Measurements from ENCODE around the gene GGA1. TPM values are rescaled to one million over a fixed set of nuclear protein-coding genes. Genes with fewer than 3 reads are reported as not detected.

Gene GGA1
- total and polyA plus RNA-seq, 10 donors: 43.4 to 134 (median 83.4) TPM

DNA sequence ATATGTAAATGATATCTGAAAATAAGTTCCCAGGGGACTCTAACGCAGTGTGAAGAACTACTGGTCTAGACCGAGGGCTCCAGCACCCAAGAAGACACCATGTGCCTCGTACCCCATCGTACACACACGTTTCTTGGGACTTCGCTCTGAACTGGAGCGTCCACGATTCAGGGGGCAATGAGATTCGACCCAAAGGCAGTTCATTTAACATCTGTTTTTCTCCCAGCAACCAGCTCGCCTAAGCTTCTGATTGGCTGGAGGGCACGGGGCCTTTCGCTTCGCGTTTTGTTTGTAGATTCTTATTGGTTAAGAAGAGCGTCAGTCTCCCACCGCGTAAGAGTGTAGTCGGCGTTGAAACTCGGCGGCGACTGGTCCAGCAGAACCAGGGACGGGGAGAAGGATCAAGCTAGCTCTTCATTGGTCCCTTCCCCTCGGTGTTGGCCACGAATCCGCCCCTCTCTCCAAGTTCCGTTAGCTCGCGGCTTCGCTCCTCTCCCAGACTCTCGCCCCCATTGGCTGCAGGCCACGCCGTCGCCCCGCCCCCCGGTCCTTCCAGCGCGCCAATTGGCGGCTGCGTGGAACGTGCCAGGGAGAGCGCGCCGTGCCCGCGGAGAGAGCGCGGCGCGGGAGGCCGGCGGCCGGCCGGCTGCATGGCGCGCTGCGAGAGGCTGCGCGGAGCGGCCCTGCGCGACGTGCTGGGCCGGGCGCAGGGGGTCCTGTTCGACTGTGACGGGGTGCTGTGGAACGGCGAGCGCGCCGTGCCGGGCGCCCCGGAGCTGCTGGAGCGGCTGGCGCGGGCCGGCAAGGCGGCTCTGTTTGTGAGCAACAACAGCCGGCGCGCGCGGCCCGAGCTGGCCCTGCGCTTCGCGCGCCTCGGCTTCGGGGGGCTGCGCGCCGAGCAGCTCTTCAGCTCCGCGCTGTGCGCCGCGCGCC is 49.8 kb downstream of the GGA1 start, which contains the start of gene PDXP:
Gene PDXP (plus strand): TSS at position 591 of the 933 bp plus-strand sequence. CDS start 60 bp downstream, at position 651.
- intact Hi-C loops (cut with DNase I; ENCODE audit: low total_unique reads): no loop called here
- 1% methylated on average over 51 to 101 of the region's 101 CpGs for WGBS, 5 donors
- H3K27ac ChIP-seq: peak within 1 kb of the TSS; percentile 72 to 88 (median 80)
- H3K9me3 ChIP-seq: no peaks in the 10 kb centered on the region
- peaks cover 19 to 54% (median 44%) of the 10 kb centered on the region in 6 donors for H3K4me1 ChIP-seq
- TF ChIP-seq POLR2A (IDR thresholded peaks at IDR 0.05) (no peak), POLR2AphosphoS5 (IDR thresholded peaks at IDR 0.05) (peak; percentile 80 to 90 (median 87)), CTCF (IDR thresholded peaks at IDR 0.05 in 8 of 11, conservative IDR thresholded peaks at IDR 0.05 in 3 of 11) (peak in 2 of 11 experiments; percentile 20 to 29)
- peak within 1 kb of the TSS; percentile 34 to 95 (median 78) for H3K4me3 ChIP-seq
- DNase-seq: peak; percentile 99
- peaks cover 0 to 25% (median 16%) of the 10 kb centered on the region in 6 donors for H3K36me3 ChIP-seq
- H3K27me3 ChIP-seq (replicated peaks in 1 of 7): no peaks in the 10 kb centered on the region

- Histone ChIP-seq H3K4me1 (peaks cover 19 to 55% (median 44%) of the 10 kb centered on the region in 6 donors), H3K36me3 (peaks cover 0 to 17% (median 7%) of the 10 kb centered on the region in 6 donors), H3K27ac (peak overlapping the region in 6 of 8 donors; percentile 58 to 88 (median 84)), H3K9me3 (no peaks in the 10 kb centered on the region), H3K27me3 (replicated peaks in 1 of 7) (no peaks in the 10 kb centered on the region), H3K4me3 (peak overlapping the region; percentile 34 to 95 (median 78))
- no peak for TF ChIP-seq POLR2AphosphoS5 (IDR thresholded peaks at IDR 0.05)
- TF ChIP-seq POLR2A (IDR thresholded peaks at IDR 0.05): no peak
- TF ChIP-seq CTCF (IDR thresholded peaks at IDR 0.05 in 8 of 11, conservative IDR thresholded peaks at IDR 0.05 in 3 of 11): no peak
- intact Hi-C loops (cut with DNase I; ENCODE audit: low total_unique reads): no loop called here
- peak; percentile 90 for DNase-seq
- 3 to 9% (median 4%) methylated on average over 28 to 68 of the region's 68 CpGs for WGBS, 5 donors
Observed at GRCh38 chr22:37659066-37659896, 50.6 kb downstream of the GGA1 start.

GRCh38 chr22:37659897-37660708 is 51.5 kb downstream of the GGA1 start:
- no peaks in the 10 kb centered on the region for H3K27me3 ChIP-seq (replicated peaks in 1 of 7)
- H3K27ac ChIP-seq: peak overlapping the region in 5 of 8 donors; percentile 41 to 88 (median 82)
- no peak for TF ChIP-seq POLR2A (IDR thresholded peaks at IDR 0.05)
- intact Hi-C loops (cut with DNase I; ENCODE audit: low total_unique reads): no loop called here
- H3K9me3 ChIP-seq: no peaks in the 10 kb centered on the region
- peaks cover 0 to 14% (median 0%) of the 10 kb centered on the region in 6 donors for H3K36me3 ChIP-seq
- peaks cover 19 to 55% (median 44%) of the 10 kb centered on the region in 6 donors for H3K4me1 ChIP-seq
- peak overlapping the region in 7 of 8 donors; percentile 56 to 95 (median 79) for H3K4me3 ChIP-seq
- DNase-seq: no peak
- 65 to 82% (median 74%) methylated on average over 13 to 14 of the region's 14 CpGs for WGBS, 5 donors

DNA sequence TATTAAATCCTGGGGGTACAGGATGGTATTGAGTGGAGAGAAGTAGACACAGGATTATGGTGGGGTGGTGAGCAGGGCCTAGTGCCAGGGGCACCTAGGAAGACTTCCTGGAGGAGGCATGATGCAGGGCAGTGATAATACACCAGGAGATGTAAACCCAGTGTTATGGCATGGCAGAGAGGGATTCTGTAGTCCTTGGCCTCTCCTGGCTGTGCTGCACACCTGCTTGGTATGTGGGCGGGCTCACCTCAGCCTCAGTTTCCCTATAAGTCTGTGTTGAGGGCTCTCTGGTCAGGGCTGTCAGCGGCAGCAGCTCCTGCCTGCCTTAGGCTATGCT is 52.0 kb downstream of the GGA1 start:
- WGBS, 5 donors: 86 to 100% (median 92%) methylated on average over 1 to 2 of the region's 2 CpGs
- H3K4me3 ChIP-seq: peak overlapping the region in 3 of 8 donors; percentile 79 to 95 (median 83)
- DNase-seq: no peak
- no peaks in the 10 kb centered on the region for H3K27me3 ChIP-seq (replicated peaks in 1 of 7)
- peaks cover 0 to 14% (median 5%) of the 10 kb centered on the region in 6 donors for H3K36me3 ChIP-seq
- peak overlapping the region in 6 of 8 donors; percentile 20 to 88 (median 74) for H3K27ac ChIP-seq
- TF ChIP-seq CTCF (IDR thresholded peaks at IDR 0.05 in 8 of 11, conservative IDR thresholded peaks at IDR 0.05 in 3 of 11) (no peak), POLR2AphosphoS5 (IDR thresholded peaks at IDR 0.05) (no peak), POLR2A (IDR thresholded peaks at IDR 0.05) (no peak)
- intact Hi-C loops (cut with DNase I; ENCODE audit: low total_unique reads): no loop called here
- H3K4me1 ChIP-seq: peaks cover 19 to 55% (median 44%) of the 10 kb centered on the region in 6 donors
- no peaks in the 10 kb centered on the region for H3K9me3 ChIP-seq

All from spleen (tissue), 11 donors.